ENCODE results near the gene VASH1.
"Not testable (repeated sequence)": the region's sequence is repeated elsewhere in the genome, so short reads cannot be mapped to it uniquely, and the experiment has no call there.

GRCh38 chr14:76734501-76734900 is 26.8 kb upstream of the VASH1 start:
- not testable (repeated sequence) for TF ChIP-seq CTCF (IDR thresholded peaks at IDR 0.05); EP300 (IDR thresholded peaks at IDR 0.05); POLR2A (IDR thresholded peaks at IDR 0.05; ENCODE audit: low read depth)

All from esophagus muscularis mucosa (tissue), 4 donors.